ENCODE data around the gene GPR161. TPM values are rescaled to one million over a fixed set of nuclear protein-coding genes. Genes with fewer than 3 reads are reported as not detected.

Gene GPR161
- total RNA-seq, 3 donors from 2014 or later = 2.2 to 13.1 (median 4.2) TPM

DNA sequence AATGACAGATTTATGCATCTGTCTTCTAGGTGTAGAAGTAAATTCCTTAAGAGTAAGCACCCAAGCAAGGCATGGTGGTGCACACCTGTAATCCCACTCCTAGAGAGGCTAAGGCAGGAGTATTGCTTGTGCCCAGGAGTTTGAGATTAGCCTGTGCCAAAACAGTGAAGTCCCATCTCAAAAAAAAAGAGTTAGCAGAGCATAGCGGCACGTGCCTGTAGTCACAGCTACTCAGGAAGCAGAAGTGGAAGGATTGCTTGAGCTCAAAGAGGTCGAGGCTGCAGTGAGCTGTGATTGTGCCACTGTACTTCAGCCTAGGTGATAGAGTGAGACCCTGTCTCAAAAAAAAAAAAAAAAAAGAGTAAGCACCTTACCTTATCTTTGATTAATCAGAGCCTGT is 26.9 kb upstream of the GPR161 start:
- ATAC-seq (no peak), DNase-seq (no peak)
- Histone ChIP-seq H3K9me3 (peaks cover 8% of the 10 kb centered on the region), H3K4me1 (ENCODE audit: low read depth) (no peaks in the 10 kb centered on the region), H3K36me3 (ENCODE audit: low read depth) (no peaks in the 10 kb centered on the region), H3K4me3 (no peak overlapping the region)
- intact Hi-C loops (cut with DNase I, micrococcal nuclease) = no loop called here
- TF ChIP-seq, protein P1, sequence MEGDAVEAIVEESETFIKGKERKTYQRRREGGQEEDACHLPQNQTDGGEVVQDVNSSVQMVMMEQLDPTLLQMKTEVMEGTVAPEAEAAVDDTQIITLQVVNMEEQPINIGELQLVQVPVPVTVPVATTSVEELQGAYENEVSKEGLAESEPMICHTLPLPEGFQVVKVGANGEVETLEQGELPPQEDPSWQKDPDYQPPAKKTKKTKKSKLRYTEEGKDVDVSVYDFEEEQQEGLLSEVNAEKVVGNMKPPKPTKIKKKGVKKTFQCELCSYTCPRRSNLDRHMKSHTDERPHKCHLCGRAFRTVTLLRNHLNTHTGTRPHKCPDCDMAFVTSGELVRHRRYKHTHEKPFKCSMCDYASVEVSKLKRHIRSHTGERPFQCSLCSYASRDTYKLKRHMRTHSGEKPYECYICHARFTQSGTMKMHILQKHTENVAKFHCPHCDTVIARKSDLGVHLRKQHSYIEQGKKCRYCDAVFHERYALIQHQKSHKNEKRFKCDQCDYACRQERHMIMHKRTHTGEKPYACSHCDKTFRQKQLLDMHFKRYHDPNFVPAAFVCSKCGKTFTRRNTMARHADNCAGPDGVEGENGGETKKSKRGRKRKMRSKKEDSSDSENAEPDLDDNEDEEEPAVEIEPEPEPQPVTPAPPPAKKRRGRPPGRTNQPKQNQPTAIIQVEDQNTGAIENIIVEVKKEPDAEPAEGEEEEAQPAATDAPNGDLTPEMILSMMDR (IDR thresholded peaks at IDR 0.05) = no peak

DNA sequence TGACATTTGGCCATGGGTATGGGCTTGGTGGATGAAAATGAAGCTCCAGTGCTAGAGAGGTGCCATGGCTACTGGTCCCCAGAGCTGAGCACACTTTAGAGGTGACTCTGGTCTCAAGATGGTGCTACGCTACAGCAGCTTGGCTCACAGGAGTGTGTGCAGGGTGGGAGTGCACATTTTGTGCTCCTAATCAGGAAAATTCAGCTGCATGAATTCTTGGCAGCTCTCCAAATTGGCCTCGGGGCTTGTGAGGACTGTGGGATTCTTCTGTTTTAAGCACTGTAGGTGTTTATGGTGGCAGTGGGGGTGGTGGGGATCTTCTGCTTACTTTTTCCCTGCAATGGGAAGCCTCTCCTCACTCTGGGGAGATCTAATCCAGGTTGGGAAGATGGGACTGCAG is 24.7 kb upstream of the GPR161 start:
- DNase-seq = no peak
- no peak overlapping the region for H3K4me3 ChIP-seq
- TF ChIP-seq, protein P1 (IDR thresholded peaks at IDR 0.05) = no peak
- intact Hi-C loops (cut with DNase I, micrococcal nuclease) = no loop called here
- peaks cover 18% of the 10 kb centered on the region for H3K9me3 ChIP-seq
- no peaks in the 10 kb centered on the region for H3K36me3 ChIP-seq (ENCODE audit: low read depth)
- no peaks in the 10 kb centered on the region for H3K4me1 ChIP-seq (ENCODE audit: low read depth)
- no peak for ATAC-seq

DNA sequence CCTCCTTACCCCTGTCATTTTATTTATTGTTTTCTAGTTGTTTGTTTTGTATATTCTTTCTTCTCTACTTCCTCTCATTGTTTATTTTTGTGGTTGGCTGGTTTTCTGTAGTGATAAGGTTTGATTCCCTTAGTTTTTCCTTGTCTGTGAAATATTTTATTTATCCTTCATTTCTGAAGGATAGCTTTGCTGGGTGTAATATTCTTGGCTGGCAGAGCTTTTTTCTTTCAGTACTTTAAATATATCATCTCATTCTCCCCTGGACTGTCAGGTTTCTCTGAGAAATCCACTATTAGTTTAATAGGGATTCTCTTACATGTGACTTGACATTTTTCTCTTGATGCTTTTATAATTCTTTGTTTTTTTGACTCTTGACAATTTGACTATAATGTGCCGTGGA is 23.2 kb upstream of the GPR161 start:
- ATAC-seq (no peak), DNase-seq (no peak)
- intact Hi-C loops (cut with DNase I, micrococcal nuclease) = no loop called here

DNA sequence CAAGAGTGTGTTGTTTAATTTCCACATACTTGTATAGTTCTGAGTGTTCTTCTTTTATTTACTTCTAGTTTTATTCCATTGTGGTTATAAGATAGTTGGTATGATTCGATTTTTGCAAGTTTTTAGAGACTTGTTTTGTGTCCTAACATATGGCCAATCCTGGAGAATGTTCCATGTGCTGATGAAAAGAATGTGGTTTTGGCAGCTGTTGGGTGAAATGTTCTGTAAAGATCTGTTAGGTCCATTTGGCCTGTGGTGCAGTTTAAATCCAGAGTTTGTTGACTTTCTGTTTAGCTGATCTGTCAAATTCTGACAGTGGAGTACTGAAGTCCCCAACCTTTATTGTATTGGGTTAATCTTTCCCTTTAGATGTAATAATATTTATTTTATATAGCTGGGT is 22.5 kb upstream of the GPR161 start:
- Histone ChIP-seq H3K9me3 (peaks cover 18% of the 10 kb centered on the region), H3K4me1 (ENCODE audit: low read depth) (no peaks in the 10 kb centered on the region), H3K36me3 (ENCODE audit: low read depth) (no peaks in the 10 kb centered on the region), H3K4me3 (no peak overlapping the region)
- TF ChIP-seq, protein P1 (IDR thresholded peaks at IDR 0.05) = no peak
- no peak for DNase-seq
- intact Hi-C loops (cut with DNase I, micrococcal nuclease) = no loop called here
- no peak for ATAC-seq

More for the DNA sequence above, 23.2 kb upstream of the GPR161 start:
- Histone ChIP-seq H3K9me3 (peaks cover 18% of the 10 kb centered on the region), H3K36me3 (ENCODE audit: low read depth) (no peaks in the 10 kb centered on the region), H3K4me1 (ENCODE audit: low read depth) (no peaks in the 10 kb centered on the region), H3K4me3 (no peak overlapping the region)
- TF ChIP-seq, protein P1 (IDR thresholded peaks at IDR 0.05) = no peak

DNA sequence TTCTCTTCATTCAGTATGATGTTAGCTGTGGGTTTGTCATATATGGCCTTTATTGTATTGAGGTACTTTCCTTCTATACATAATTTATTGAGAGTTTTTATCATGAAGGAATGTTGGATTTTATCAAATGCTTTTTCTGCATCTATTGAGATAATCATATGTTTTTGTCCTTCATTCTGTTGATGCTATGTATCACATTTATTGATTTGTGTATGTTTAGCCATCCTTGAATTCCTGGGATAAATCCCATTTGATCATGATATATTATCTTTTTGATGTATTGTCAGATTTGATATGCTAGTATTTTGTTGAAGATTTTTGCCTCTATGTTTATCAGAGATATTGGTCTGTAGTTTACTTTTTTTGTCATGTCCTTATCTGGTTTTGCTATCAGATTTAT is 20.9 kb upstream of the GPR161 start:
- no peak overlapping the region for H3K4me3 ChIP-seq
- ATAC-seq = no peak

More for the DNA sequence above, 20.9 kb upstream of the GPR161 start:
- H3K4me1 ChIP-seq (ENCODE audit: low read depth) = no peaks in the 10 kb centered on the region
- no peak for DNase-seq
- no peaks in the 10 kb centered on the region for H3K36me3 ChIP-seq (ENCODE audit: low read depth)
- peaks cover 18% of the 10 kb centered on the region for H3K9me3 ChIP-seq
- intact Hi-C loops (cut with DNase I, micrococcal nuclease) = no loop called here
- TF ChIP-seq, protein P1 (IDR thresholded peaks at IDR 0.05) = no peak

Measured in mucosa of descending colon (tissue), 3 donors.